MCF 10A (cell line): ENCODE results near the gene SH3TC1. TPM values are rescaled to one million over a fixed set of nuclear protein-coding genes. Genes with fewer than 3 reads are reported as not detected.

Source experiments
- BruUV-seq: library from RNA; stranded (reverse); fragments of 400-500 nt; replicated peaks from 2 replicates; lab custom pipeline; 2021; lab: Mats Ljungman, UMichigan
- CTCF ChIA-PET: fragments of 300-600 bp; sonication (Branson Sonifier 250); formaldehyde crosslinking; extraction: SDS; loops from one replicate; lab custom pipeline; 2021; ENCODE audit warnings: antibody characterized with exemption, inconsistent platforms; lab: Yijun Ruan, JAX
- POLR2A ChIA-PET: fragments of 300-600, 350-650 bp; sonication (Branson Sonifier 250); formaldehyde crosslinking; extraction: SDS; loops from one replicate; lab custom pipeline; 2020; ENCODE audit warnings: antibody characterized with exemption, inconsistent platforms; lab: Yijun Ruan, JAX
- DNase-seq: peaks from one replicate; pipeline ENCODE4 v3.0.0-alpha.2; 2018; ENCODE audit not compliant: unreplicated experiment
- H3K27ac Mint-ChIP-seq: one replicate; pipeline ENCODE4 v1.8.0; 2022; ENCODE audit warnings: mild to moderate bottlenecking, low read depth, mixed read lengths; ENCODE audit not compliant: unreplicated experiment
- H3K27me3 Mint-ChIP-seq: one replicate; pipeline ENCODE4 v1.8.0; 2022; ENCODE audit warnings: mixed read lengths; ENCODE audit not compliant: insufficient read depth, unreplicated experiment
- H3K36me3 Mint-ChIP-seq: one replicate; pipeline ENCODE4 v1.8.0; 2022; ENCODE audit warnings: mild to moderate bottlenecking, moderate library complexity, mixed read lengths; ENCODE audit not compliant: insufficient read depth, unreplicated experiment
- H3K4me1 Mint-ChIP-seq: one replicate; pipeline ENCODE4 v1.8.0; 2022; ENCODE audit warnings: mixed read lengths; ENCODE audit not compliant: insufficient read depth, unreplicated experiment
- H3K4me3 Mint-ChIP-seq: one replicate; pipeline ENCODE4 v1.8.0; 2022; ENCODE audit warnings: mild to moderate bottlenecking, moderate library complexity, mixed read lengths; ENCODE audit not compliant: unreplicated experiment
- H3K9me3 Mint-ChIP-seq: one replicate; pipeline ENCODE4 v1.8.0; 2022; ENCODE audit warnings: mixed read lengths; ENCODE audit not compliant: unreplicated experiment
- intact Hi-C: fragments of 100-400 bp; cut with micrococcal nuclease; formaldehyde crosslinking; loops from 2 replicates; pipeline ENCODE4 v1.14.1; 2022
- total RNA-seq: library from RNA; stranded (reverse); gene quantifications from 2 replicates; pipeline ENCODE4 v1.2.3, GENCODE V29; 2022
- TF ChIP-seq, protein P1 (sequence below): fragments of 200-600 bp; IDR thresholded peaks from one replicate; pipeline ENCODE4 v1.8.0; 2022; ENCODE audit warnings: antibody characterized with exemption, mild to moderate bottlenecking; ENCODE audit not compliant: unreplicated experiment

SH3TC1 gene
- total RNA-seq, 1 experiment from 2014 or later = 28.8 TPM

- BruUV-seq = no TSS peak
- Mint-ChIP-seq H3K4me1 (no peaks in the 10 kb centered on the region), H3K27ac (no peak overlapping the region), H3K4me3 (no peak overlapping the region), H3K9me3 (no peaks in the 10 kb centered on the region), H3K27me3 (no peaks in the 10 kb centered on the region), H3K36me3 (no peaks in the 10 kb centered on the region)
- ChIA-PET POLR2A (no interaction called here), CTCF (interaction anchor here (0.7 kb wide), 1 partner anchor 44 kb away, joined by 3 read pairs; no protein-coding TSS in a partner anchor)
- intact Hi-C loops = no loop called here
- TF ChIP-seq, protein P1, sequence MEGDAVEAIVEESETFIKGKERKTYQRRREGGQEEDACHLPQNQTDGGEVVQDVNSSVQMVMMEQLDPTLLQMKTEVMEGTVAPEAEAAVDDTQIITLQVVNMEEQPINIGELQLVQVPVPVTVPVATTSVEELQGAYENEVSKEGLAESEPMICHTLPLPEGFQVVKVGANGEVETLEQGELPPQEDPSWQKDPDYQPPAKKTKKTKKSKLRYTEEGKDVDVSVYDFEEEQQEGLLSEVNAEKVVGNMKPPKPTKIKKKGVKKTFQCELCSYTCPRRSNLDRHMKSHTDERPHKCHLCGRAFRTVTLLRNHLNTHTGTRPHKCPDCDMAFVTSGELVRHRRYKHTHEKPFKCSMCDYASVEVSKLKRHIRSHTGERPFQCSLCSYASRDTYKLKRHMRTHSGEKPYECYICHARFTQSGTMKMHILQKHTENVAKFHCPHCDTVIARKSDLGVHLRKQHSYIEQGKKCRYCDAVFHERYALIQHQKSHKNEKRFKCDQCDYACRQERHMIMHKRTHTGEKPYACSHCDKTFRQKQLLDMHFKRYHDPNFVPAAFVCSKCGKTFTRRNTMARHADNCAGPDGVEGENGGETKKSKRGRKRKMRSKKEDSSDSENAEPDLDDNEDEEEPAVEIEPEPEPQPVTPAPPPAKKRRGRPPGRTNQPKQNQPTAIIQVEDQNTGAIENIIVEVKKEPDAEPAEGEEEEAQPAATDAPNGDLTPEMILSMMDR = no peak
- DNase-seq = no peak
These were observed 87.7 kb downstream of the SH3TC1 start for GRCh38 chr4:8286719-8287342.

GRCh38 chr4:8287343-8288280, 88.5 kb downstream of the SH3TC1 start:
- TF ChIP-seq, protein P1 = no peak
- intact Hi-C loops = no loop called here
- no peak overlapping the region for H3K27ac Mint-ChIP-seq
- CTCF ChIA-PET = interaction anchor here (0.6 to 1.1 kb wide), 3 partner anchors 15 to 566 kb away, joined by 3 to 4 read pairs (median 4); no protein-coding TSS in a partner anchor
- no peaks in the 10 kb centered on the region for H3K9me3 Mint-ChIP-seq
- no peaks in the 10 kb centered on the region for H3K27me3 Mint-ChIP-seq
- H3K4me1 Mint-ChIP-seq = no peaks in the 10 kb centered on the region
- H3K4me3 Mint-ChIP-seq = no peak overlapping the region
- no peaks in the 10 kb centered on the region for H3K36me3 Mint-ChIP-seq
- POLR2A ChIA-PET = no interaction called here
- no peak for DNase-seq
- no TSS peak for BruUV-seq

DNA sequence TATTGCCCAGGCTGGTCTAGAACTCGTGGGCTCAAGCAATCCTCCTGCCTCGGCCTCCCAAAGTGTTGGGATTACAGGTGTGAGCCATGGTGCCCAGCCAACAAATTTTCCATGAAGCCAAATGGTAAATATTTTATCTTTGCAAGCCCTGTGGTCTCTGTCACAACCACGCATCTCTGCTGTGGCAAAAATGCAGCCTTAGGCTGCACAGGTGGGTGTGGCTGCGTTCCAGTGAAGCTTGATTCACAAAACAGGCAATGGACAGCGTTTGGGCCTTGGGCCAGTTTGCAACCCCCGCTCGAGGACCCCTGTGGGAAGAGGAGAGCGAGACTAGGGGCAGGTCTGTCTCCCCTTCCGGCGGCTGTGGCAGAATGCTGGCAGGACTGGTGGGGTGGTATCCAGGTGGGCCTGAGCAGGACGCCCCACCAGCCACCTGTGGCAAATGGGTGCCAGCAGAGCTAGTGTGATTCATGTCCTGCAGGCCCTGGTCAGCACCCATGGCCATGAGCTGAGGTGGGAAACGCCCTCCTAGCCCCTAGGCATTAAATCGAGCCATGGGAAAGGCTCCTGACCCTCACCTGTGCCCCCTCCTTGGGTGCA, 90.2 kb downstream of the SH3TC1 start:
- Mint-ChIP-seq H3K27ac (no peak overlapping the region), H3K4me1 (no peaks in the 10 kb centered on the region), H3K9me3 (no peaks in the 10 kb centered on the region), H3K4me3 (no peak overlapping the region), H3K27me3 (no peaks in the 10 kb centered on the region), H3K36me3 (no peaks in the 10 kb centered on the region)
- BruUV-seq = no TSS peak
- TF ChIP-seq, protein P1 = no peak
- intact Hi-C loops = no loop called here
- no peak for DNase-seq
- ChIA-PET CTCF (no interaction called here), POLR2A (no interaction called here)
